K562 (cell line): Measurements from ENCODE around the gene MOB1A. TPM values are rescaled to one million over a fixed set of nuclear protein-coding genes. Genes with fewer than 3 reads are reported as not detected.

Experiments used
- E2F3 ChIP-seq: fragments of 250-450 bp; sonication (Bioruptor Pico); IDR thresholded peaks from 2 replicates; pipeline ENCODE4 v1.4.0; 2020; ENCODE audit warnings: mild to moderate bottlenecking
- XRCC5 ChIP-seq: fragments of 200-400 bp; formaldehyde crosslinking; IDR thresholded peaks from 2 replicates; pipeline ENCODE4 v1.6.1; 2017; ENCODE audit warnings: low read depth, mild to moderate bottlenecking, low read length
- ZNF589 ChIP-seq: fragments of 200-800 bp; sonication (Bioruptor generic); IDR thresholded peaks from 2 replicates; pipeline ENCODE4 v1.6.1; 2016; ENCODE audit warnings: low read depth, missing genetic modification characterization, missing compliant biosample characterization
- polyA plus RNA-seq, 8 experiments: library from polyadenylated mRNA; depleted of rRNA in 4 of 8; stranded (reverse) in 5 of 8; unstranded in 3 of 8; fragments of >200 nt; fragmentation: Nextera tagmentation in 2 of 8; fragmentation: Illumina TruSeq in 1 of 8; extraction: Ambion mirVana in 2 of 8; extraction: Trizol in 1 of 8; gene quantifications; 2 replicates each; pipeline versions ENCODE4 v1.2.1 to v1.2.3, GENCODE V29; 2011 to 2014; ENCODE audit warnings: inconsistent platforms in 1 of 8, missing spikeins in 1 of 8
- total RNA-seq, 7 experiments: library from RNA; depleted of rRNA in 6 of 7; stranded (reverse); fragments of >200 nt in 6 of 7; fragmentation: Illumina TruSeq in 2 of 7; extraction: Trizol in 2 of 7; gene quantifications; 2 replicates each; pipeline versions ENCODE4 v1.2.1 to v1.2.3, GENCODE V29; 2011 to 2021; ENCODE audit warnings: low replicate concordance in 1 of 7
- TF ChIP-seq, protein P1 (sequence below), 2 experiments: fragments of 450-650 bp in 1 of 2; IDR thresholded peaks; 2 replicates each; pipeline ENCODE4 v1.6.1; 2011 to 2017; ENCODE audit warnings: low read depth in 2 of 2, antibody characterized with exemption in 1 of 2, borderline replicate concordance in 1 of 2, low read length in 1 of 2, mild to moderate bottlenecking in 1 of 2, mixed read lengths in 1 of 2; ENCODE audit not compliant: control insufficient read depth in 1 of 2
- TF ChIP-seq, protein P2 (sequence below): fragments of 450-650 bp; IDR thresholded peaks from 2 replicates; pipeline ENCODE4 v1.6.1; 2016; ENCODE audit warnings: mild to moderate bottlenecking, moderate library complexity
- TF ChIP-seq, protein P3 (sequence below): sonication (generic); formaldehyde crosslinking; IDR thresholded peaks from 2 replicates; pipeline ENCODE4 v1.8.0; 2022; ENCODE audit warnings: mild to moderate bottlenecking, missing genetic modification reagents
- TF ChIP-seq, protein P4 (sequence below), 2 experiments: IDR thresholded peaks; 2 replicates each; pipeline ENCODE4 v1.6.1; 2011; ENCODE audit warnings: borderline replicate concordance in 1 of 2, control low read depth in 1 of 2, low read depth in 1 of 2, low read length in 1 of 2, mild to moderate bottlenecking in 1 of 2, mixed read lengths in 1 of 2, moderate library complexity in 1 of 2; ENCODE audit not compliant: insufficient read depth in 1 of 2, insufficient read length in 1 of 2, poor library complexity in 1 of 2, severe bottlenecking in 1 of 2; ENCODE audit errors: extremely low read depth in 1 of 2

The MOB1A gene
- total and polyA plus RNA-seq, 9 of the 15 experiments (the other 6 are each of a cell fraction or from before 2014, with no cell fraction given): 24.8 to 100 (median 60.2) TPM

DNA sequence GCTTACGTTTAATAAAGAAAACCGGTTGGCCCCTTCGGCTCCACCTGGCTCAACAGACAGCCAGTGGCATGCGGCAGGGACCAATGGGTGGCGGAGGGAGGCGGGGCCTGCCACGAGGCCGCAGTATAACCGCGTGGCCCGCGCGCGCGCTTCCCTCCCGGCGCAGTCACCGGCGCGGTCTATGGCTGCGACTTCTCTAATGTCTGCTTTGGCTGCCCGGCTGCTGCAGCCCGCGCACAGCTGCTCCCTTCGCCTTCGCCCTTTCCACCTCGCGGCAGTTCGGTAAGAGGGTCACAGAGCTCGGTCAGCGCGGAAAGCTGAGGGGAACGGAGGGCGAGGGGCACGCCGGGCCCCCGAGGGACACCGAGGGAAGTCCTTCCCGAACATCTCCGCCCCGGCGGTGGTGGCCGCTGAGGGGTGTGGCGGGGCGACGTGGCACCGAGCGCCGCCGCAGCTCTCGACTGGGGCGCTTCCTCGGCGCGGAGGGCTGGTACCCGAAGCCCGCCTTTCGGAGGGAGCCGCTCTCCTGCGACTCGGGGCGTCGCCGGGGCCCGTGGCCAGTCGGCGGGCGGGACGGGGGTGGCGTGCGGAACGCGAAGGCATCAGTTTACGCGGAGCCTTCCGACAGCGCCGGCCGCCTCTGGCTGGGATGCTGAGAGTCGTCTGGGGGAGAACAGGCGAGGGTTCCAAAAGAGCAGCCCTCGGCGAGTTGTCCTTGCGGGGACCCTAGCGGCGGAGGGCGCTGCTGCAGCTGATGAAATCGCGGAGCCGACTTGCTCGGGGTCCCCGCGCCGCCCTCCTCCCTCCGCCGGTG, 20.0 kb upstream of the MOB1A start, which contains the start of gene MTHFD2 (continued):
- TF ChIP-seq, protein P1, sequence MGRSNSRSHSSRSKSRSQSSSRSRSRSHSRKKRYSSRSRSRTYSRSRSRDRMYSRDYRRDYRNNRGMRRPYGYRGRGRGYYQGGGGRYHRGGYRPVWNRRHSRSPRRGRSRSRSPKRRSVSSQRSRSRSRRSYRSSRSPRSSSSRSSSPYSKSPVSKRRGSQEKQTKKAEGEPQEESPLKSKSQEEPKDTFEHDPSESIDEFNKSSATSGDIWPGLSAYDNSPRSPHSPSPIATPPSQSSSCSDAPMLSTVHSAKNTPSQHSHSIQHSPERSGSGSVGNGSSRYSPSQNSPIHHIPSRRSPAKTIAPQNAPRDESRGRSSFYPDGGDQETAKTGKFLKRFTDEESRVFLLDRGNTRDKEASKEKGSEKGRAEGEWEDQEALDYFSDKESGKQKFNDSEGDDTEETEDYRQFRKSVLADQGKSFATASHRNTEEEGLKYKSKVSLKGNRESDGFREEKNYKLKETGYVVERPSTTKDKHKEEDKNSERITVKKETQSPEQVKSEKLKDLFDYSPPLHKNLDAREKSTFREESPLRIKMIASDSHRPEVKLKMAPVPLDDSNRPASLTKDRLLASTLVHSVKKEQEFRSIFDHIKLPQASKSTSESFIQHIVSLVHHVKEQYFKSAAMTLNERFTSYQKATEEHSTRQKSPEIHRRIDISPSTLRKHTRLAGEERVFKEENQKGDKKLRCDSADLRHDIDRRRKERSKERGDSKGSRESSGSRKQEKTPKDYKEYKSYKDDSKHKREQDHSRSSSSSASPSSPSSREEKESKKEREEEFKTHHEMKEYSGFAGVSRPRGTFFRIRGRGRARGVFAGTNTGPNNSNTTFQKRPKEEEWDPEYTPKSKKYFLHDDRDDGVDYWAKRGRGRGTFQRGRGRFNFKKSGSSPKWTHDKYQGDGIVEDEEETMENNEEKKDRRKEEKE (IDR thresholded peaks at IDR 0.05; ENCODE audit: borderline replicate concordance in 1 of 2, control insufficient read depth in 1 of 2, low read depth in 2 of 2, low read length in 1 of 2): peak in 1 of 2 experiments; percentile 62; a peak in 1 of 4 replicates
- TF ChIP-seq, protein P2, sequence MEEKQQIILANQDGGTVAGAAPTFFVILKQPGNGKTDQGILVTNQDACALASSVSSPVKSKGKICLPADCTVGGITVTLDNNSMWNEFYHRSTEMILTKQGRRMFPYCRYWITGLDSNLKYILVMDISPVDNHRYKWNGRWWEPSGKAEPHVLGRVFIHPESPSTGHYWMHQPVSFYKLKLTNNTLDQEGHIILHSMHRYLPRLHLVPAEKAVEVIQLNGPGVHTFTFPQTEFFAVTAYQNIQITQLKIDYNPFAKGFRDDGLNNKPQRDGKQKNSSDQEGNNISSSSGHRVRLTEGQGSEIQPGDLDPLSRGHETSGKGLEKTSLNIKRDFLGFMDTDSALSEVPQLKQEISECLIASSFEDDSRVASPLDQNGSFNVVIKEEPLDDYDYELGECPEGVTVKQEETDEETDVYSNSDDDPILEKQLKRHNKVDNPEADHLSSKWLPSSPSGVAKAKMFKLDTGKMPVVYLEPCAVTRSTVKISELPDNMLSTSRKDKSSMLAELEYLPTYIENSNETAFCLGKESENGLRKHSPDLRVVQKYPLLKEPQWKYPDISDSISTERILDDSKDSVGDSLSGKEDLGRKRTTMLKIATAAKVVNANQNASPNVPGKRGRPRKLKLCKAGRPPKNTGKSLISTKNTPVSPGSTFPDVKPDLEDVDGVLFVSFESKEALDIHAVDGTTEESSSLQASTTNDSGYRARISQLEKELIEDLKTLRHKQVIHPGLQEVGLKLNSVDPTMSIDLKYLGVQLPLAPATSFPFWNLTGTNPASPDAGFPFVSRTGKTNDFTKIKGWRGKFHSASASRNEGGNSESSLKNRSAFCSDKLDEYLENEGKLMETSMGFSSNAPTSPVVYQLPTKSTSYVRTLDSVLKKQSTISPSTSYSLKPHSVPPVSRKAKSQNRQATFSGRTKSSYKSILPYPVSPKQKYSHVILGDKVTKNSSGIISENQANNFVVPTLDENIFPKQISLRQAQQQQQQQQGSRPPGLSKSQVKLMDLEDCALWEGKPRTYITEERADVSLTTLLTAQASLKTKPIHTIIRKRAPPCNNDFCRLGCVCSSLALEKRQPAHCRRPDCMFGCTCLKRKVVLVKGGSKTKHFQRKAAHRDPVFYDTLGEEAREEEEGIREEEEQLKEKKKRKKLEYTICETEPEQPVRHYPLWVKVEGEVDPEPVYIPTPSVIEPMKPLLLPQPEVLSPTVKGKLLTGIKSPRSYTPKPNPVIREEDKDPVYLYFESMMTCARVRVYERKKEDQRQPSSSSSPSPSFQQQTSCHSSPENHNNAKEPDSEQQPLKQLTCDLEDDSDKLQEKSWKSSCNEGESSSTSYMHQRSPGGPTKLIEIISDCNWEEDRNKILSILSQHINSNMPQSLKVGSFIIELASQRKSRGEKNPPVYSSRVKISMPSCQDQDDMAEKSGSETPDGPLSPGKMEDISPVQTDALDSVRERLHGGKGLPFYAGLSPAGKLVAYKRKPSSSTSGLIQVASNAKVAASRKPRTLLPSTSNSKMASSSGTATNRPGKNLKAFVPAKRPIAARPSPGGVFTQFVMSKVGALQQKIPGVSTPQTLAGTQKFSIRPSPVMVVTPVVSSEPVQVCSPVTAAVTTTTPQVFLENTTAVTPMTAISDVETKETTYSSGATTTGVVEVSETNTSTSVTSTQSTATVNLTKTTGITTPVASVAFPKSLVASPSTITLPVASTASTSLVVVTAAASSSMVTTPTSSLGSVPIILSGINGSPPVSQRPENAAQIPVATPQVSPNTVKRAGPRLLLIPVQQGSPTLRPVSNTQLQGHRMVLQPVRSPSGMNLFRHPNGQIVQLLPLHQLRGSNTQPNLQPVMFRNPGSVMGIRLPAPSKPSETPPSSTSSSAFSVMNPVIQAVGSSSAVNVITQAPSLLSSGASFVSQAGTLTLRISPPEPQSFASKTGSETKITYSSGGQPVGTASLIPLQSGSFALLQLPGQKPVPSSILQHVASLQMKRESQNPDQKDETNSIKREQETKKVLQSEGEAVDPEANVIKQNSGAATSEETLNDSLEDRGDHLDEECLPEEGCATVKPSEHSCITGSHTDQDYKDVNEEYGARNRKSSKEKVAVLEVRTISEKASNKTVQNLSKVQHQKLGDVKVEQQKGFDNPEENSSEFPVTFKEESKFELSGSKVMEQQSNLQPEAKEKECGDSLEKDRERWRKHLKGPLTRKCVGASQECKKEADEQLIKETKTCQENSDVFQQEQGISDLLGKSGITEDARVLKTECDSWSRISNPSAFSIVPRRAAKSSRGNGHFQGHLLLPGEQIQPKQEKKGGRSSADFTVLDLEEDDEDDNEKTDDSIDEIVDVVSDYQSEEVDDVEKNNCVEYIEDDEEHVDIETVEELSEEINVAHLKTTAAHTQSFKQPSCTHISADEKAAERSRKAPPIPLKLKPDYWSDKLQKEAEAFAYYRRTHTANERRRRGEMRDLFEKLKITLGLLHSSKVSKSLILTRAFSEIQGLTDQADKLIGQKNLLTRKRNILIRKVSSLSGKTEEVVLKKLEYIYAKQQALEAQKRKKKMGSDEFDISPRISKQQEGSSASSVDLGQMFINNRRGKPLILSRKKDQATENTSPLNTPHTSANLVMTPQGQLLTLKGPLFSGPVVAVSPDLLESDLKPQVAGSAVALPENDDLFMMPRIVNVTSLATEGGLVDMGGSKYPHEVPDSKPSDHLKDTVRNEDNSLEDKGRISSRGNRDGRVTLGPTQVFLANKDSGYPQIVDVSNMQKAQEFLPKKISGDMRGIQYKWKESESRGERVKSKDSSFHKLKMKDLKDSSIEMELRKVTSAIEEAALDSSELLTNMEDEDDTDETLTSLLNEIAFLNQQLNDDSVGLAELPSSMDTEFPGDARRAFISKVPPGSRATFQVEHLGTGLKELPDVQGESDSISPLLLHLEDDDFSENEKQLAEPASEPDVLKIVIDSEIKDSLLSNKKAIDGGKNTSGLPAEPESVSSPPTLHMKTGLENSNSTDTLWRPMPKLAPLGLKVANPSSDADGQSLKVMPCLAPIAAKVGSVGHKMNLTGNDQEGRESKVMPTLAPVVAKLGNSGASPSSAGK: peak; percentile 99
- peak; percentile 67; the same call in 1 of the 2 replicates for TF ChIP-seq ZNF589 (CRISPR knock-in tag)
- TF ChIP-seq, protein P3, sequence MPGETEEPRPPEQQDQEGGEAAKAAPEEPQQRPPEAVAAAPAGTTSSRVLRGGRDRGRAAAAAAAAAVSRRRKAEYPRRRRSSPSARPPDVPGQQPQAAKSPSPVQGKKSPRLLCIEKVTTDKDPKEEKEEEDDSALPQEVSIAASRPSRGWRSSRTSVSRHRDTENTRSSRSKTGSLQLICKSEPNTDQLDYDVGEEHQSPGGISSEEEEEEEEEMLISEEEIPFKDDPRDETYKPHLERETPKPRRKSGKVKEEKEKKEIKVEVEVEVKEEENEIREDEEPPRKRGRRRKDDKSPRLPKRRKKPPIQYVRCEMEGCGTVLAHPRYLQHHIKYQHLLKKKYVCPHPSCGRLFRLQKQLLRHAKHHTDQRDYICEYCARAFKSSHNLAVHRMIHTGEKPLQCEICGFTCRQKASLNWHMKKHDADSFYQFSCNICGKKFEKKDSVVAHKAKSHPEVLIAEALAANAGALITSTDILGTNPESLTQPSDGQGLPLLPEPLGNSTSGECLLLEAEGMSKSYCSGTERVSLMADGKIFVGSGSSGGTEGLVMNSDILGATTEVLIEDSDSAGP (CRISPR knock-in tag): no peak
- TF ChIP-seq E2F3: peak; percentile 87
- TF ChIP-seq, protein P4, sequence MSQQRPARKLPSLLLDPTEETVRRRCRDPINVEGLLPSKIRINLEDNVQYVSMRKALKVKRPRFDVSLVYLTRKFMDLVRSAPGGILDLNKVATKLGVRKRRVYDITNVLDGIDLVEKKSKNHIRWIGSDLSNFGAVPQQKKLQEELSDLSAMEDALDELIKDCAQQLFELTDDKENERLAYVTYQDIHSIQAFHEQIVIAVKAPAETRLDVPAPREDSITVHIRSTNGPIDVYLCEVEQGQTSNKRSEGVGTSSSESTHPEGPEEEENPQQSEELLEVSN (IDR thresholded peaks at IDR 0.05; ENCODE audit: borderline replicate concordance in 1 of 2, extremely low read depth in 1 of 2, insufficient read depth in 1 of 2, insufficient read length in 1 of 2, low read depth in 1 of 2, low read length in 1 of 2, poor library complexity in 1 of 2, severe bottlenecking in 1 of 2): peak; percentile 99
- peak; percentile 1 for TF ChIP-seq XRCC5
